Right atrium auricular region (tissue), 2 donors: ENCODE data around the gene EXT2. TPM values are rescaled to one million over a fixed set of nuclear protein-coding genes. Genes with fewer than 3 reads are reported as not detected.

Experiments
- DNase-seq: peaks from one replicate; pipeline ENCODE4 v3.0.0-alpha.2; 2019; ENCODE audit warnings: low spot score
- H3K27ac ChIP-seq, 2 donors: fragments of 200-600 bp; sonication (generic); 1 replicate in 1 of 2; 2 replicates in 1 of 2; pipeline ENCODE4 v1.5.1; 2016 to 2019
- H3K27me3 ChIP-seq, 2 donors: fragments of 200-600 bp; sonication (generic); one replicate each; pipeline versions ENCODE4 v1.5.1 to v1.6.0; 2017 to 2019
- H3K36me3 ChIP-seq: fragments of 200-600 bp; sonication (generic); one replicate; pipeline ENCODE4 v1.5.1; 2016
- H3K4me1 ChIP-seq, 2 donors: fragments of 200-600 bp; sonication (generic); one replicate each; pipeline versions ENCODE4 v1.5.1 to v1.6.0; 2017 to 2019
- H3K4me3 ChIP-seq, 2 donors: fragments of 200-600 bp; sonication (generic); 1 replicate in 1 of 2; 2 replicates in 1 of 2; pipeline ENCODE4 v1.5.1; 2017 to 2019; ENCODE audit warnings: mild to moderate bottlenecking in 1 of 2, moderate library complexity in 1 of 2
- H3K9me3 ChIP-seq, 2 donors: fragments of 200-600 bp; sonication (generic); one replicate each; pipeline ENCODE4 v1.5.1; 2019
- CTCF ChIP-seq, 2 donors: fragments of 200-600 bp; sonication (generic); IDR thresholded peaks; one replicate each; pipeline ENCODE4 v1.5.1; 2019; ENCODE audit warnings: antibody characterized with exemption in 2 of 2
- total RNA-seq, 2 donors: library from RNA; depleted of rRNA; stranded (reverse); fragments of >200 nt; gene quantifications; one replicate each; pipeline ENCODE4 v1.1.0, GENCODE V29; 2016

EXT2 gene
- total RNA-seq, 2 donors from 2014 or later: 37.2 to 45.2 TPM

- no peak overlapping the region for H3K27ac ChIP-seq
- H3K36me3 ChIP-seq: no peaks in the 10 kb centered on the region
- H3K4me3 ChIP-seq: no peak overlapping the region
- DNase-seq: no peak
- H3K9me3 ChIP-seq: no peaks in the 10 kb centered on the region
- no peaks in the 10 kb centered on the region for H3K27me3 ChIP-seq
- no peaks in the 10 kb centered on the region for H3K4me1 ChIP-seq
- TF ChIP-seq CTCF (IDR thresholded peaks at IDR 0.05): no peak
Observed at GRCh38 chr11:44179173-44179572, 83.7 kb downstream of the EXT2 start.

- DNase-seq: no peak
- Histone ChIP-seq H3K27ac (no peak overlapping the region), H3K9me3 (no peaks in the 10 kb centered on the region), H3K4me1 (no peaks in the 10 kb centered on the region), H3K27me3 (no peaks in the 10 kb centered on the region), H3K36me3 (no peaks in the 10 kb centered on the region), H3K4me3 (no peak overlapping the region)
- TF ChIP-seq CTCF (IDR thresholded peaks at IDR 0.05): no peak
Observed at GRCh38 chr11:44180107-44180506, 84.6 kb downstream of the EXT2 start.

GRCh38 chr11:44185522-44185921 lies 90.0 kb downstream of the EXT2 start:
- Histone ChIP-seq H3K4me1 (no peaks in the 10 kb centered on the region), H3K27me3 (no peaks in the 10 kb centered on the region), H3K9me3 (peaks cover 0 to 19% of the 10 kb centered on the region in 2 donors), H3K36me3 (peaks cover 17% of the 10 kb centered on the region), H3K4me3 (no peak overlapping the region), H3K27ac (no peak overlapping the region)
- DNase-seq: no peak
- no peak for TF ChIP-seq CTCF (IDR thresholded peaks at IDR 0.05)

GRCh38 chr11:44186321-44186930 lies 90.9 kb downstream of the EXT2 start:
- no peak overlapping the region for H3K4me3 ChIP-seq
- no peaks in the 10 kb centered on the region for H3K4me1 ChIP-seq
- no peaks in the 10 kb centered on the region for H3K27me3 ChIP-seq
- TF ChIP-seq CTCF (IDR thresholded peaks at IDR 0.05): no peak
- no peak overlapping the region for H3K27ac ChIP-seq
- DNase-seq: no peak
- H3K36me3 ChIP-seq: peaks cover 17% of the 10 kb centered on the region
- peaks cover 0 to 19% of the 10 kb centered on the region in 2 donors for H3K9me3 ChIP-seq

- H3K27ac ChIP-seq: no peak overlapping the region
- no peak for DNase-seq
- H3K4me3 ChIP-seq: no peak overlapping the region
- no peaks in the 10 kb centered on the region for H3K27me3 ChIP-seq
- H3K4me1 ChIP-seq: no peaks in the 10 kb centered on the region
- TF ChIP-seq CTCF (IDR thresholded peaks at IDR 0.05): no peak
- H3K9me3 ChIP-seq: peaks cover 0 to 19% of the 10 kb centered on the region in 2 donors
- peaks cover 17% of the 10 kb centered on the region for H3K36me3 ChIP-seq
Observed at GRCh38 chr11:44188643-44189042, 93.2 kb downstream of the EXT2 start.
